DMS 273 (cell line): ENCODE measurements around the gene POLR2L.
A peak's percentile ranks its signal among the peaks of the same experiment; 100 is the strongest.

Experiments
- DNase-seq: peaks from one replicate; lab custom pipeline; 2025; ENCODE audit not compliant: unreplicated experiment; lab: John Stamatoyannopoulos, UW

Gene POLR2L

GRCh38 chr11:813456-814096 is 28.8 kb downstream of the POLR2L start:
- peak; percentile 55 for DNase-seq

GRCh38 chr11:813072-813455 is 29.3 kb downstream of the POLR2L start:
- DNase-seq: no peak

DNA sequence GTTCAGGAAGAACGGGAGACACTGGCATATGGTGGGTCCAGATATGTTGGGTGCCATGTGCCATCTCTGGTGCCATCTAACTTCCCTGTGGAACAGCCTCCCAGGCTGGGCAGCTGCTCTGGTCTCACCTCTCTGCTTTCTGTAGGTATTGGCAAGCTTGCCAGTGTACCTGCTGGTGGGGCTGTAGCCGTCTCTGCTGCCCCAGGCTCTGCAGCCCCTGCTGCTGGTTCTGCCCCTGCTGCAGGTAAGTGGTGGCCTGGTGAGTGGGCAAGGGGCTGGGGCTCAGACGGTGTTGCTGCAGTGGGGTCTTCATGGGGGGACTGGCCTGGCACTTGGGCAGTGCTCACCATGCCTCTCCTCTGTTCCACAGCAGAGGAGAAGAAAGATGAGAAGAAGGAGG is 29.9 kb downstream of the POLR2L start:
- DNase-seq: no peak

DNA sequence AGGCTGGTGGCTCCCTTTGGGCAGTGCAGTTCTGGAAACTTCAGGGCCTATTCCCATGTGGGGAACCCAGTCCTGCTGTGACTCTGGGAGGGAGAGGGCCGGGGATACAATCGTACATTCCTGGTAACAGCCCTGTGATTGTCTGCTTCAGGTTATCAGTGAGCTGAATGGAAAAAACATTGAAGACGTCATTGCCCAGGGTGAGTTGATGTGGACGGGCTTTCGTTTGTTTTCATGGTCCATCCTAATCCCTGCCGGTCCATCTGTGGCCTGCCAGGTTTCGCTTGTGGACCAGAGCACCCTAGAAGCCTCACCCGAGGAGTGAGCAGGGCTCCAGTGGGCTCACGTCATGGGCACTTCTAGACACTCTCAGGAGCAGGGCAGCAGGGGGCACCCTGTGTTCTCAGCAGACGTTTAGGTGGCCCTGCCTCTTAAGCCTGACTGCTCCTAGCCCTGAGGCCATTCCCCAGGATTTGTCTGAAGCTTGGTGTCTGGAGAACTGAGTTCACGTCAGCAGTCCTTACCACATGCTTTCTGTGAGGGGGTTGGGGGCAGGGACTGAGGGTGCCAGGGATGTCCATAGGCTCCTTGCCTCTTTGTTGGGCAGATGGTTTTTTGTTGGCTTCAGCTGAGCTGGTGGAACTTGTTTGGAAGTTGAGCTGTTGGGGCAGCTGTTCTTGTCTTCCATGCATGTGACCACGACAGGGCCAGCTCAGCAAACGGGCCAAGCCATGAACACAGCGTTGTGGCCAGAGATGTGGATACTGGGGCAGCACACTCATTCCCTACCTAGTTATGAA is 30.7 kb downstream of the POLR2L start:
- DNase-seq: no peak

GRCh38 chr11:810040-810567 is 32.2 kb downstream of the POLR2L start:
- DNase-seq: no peak

DNA sequence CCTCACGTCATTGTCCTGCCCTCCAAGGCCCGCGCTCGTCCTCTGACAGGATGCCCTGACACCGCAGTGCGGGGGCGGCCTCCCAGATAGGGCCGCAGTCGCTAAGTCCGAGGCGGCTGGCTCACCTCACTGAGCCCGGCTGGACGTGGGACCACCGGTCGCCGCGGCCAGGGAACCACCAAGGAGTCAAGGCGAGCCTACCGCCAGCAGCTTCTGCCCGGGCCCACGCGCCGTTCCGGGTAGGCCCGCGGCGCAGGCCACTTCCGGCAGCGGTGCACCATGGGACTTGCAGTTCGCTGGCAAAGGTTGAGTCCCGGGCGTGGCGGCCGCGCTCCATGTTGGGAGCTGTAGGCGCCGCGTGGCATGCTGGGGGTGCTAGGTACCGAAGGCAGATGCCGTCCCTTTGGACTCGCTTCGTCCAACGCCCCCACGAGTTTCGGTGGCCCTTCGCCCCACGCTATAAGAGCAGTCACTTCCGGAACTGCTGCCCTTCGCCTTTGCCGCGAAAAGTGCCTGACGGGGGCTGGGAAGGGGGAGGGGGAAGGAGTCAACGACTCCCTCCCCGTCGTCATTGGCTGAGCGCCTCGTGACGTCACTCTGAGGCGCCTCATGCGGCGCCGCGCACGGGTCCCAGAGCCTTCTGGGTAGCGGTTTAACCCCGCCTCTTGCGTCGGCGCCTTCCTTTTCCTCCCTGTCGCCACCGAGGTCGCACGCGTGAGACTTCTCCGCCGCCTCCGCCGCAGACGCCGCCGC is 32.9 kb downstream of the POLR2L start, which contains the start of gene RPLP2:
TSS of gene RPLP2 (plus strand) at position 681 of the 753 bp plus-strand sequence. CDS start 268 bp downstream, outside the sequence.
- peak; percentile 98 for DNase-seq

- peak; percentile 55 for DNase-seq
These were observed 33.7 kb downstream of the POLR2L start for GRCh38 chr11:808427-809286.

DNA sequence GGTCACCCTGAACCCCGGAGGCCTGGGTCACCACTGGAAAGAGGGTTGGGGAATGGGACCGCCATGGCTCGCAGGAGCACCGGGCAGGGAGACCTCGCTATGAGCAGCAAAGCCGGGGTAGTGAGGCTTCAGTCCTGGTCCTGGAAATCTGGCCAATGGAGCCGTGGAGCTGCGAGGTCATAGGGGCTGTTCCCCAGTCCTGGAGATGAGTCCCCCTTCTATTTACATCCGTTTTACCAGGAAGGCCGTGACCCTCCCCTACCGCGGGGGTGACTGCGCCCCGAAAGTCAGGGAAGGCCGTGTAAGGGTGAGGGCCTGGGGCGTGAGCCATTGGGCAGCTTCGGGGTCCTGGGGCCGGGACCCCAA is 37.7 kb downstream of the POLR2L start:
- no peak for DNase-seq

GRCh38 chr11:803770-804598 is 38.3 kb downstream of the POLR2L start:
- peak; percentile 81 for DNase-seq

- DNase-seq: no peak
These were observed 38.9 kb downstream of the POLR2L start for GRCh38 chr11:803467-803742.

GRCh38 chr11:802693-803466 is 39.4 kb downstream of the POLR2L start:
- DNase-seq: peak; percentile 57

GRCh38 chr11:802018-802617 is 40.2 kb downstream of the POLR2L start:
- no peak for DNase-seq

GRCh38 chr11:801097-801780 is 41.1 kb downstream of the POLR2L start:
- DNase-seq: no peak

- DNase-seq: no peak
These were observed 41.9 kb downstream of the POLR2L start for GRCh38 chr11:800473-800872.

- no peak for DNase-seq
These were observed 42.5 kb downstream of the POLR2L start for GRCh38 chr11:799641-800316.

DNA sequence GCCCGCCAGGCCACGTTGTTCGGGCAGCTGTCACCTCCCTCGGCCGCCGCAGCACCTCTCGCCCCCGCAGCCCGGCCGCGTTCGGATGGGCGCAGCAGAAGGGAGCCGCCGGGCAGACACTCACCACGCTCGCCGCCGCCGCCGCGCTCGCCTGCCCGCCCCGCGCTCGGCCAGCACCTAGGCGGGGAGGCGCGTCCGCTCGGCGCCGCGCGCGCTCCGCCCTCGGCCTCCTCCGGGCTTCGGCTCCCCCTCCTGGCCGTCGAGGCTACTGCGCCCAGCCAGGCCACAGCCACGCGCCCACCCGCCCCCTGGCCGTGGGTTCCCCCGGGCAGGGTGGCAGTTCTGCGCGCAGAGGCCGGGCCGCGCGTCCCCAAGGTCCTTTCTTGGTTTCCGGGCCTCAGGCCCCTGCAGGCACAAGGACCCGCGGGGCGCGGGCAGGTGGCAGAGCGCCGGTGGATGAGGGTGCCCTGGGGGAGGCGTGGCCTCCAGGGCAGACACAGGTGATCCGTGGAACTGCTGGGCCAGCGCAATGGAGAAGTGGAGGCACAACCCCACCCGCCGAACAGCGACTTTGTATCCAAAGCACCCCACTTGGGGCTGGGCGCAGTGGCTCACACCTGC is 44.1 kb downstream of the POLR2L start, which contains the start of gene SLC25A22:
TSS of gene SLC25A22 (minus strand) at position 189 of the 621 bp plus-strand sequence. CDS start 3,275 bp downstream, outside the sequence.
- peak; percentile 91 for DNase-seq
